ENCODE data around the gene FHIT.

FHIT gene

DNA sequence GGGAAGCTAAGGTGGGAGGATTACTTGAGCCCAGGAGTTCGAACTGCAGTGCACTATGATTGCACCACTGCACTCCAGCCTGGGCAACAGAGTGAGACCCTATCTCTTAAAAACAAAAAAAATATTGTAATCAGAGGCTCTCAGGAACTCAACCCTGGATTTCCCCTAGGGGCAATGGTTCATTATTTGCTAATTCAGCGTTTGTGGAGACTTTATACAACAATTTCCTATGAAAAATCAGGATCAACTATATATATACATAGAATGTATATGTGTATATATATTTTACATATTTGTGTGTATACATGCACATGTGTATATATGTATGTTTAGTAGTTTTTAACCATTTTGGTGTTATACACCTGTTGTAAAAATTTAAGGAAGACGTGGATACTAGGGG, 463.1 kb downstream of the FHIT start:
- no peaks in the 10 kb centered on the region for H3K9me3 ChIP-seq
- no peaks in the 10 kb centered on the region for H3K4me1 ChIP-seq (ENCODE audit: control insufficient read depth in 1 of 2, insufficient read depth in 1 of 2, low read depth in 1 of 2, low read length in 1 of 2)
- no peak overlapping the region for H3K27ac ChIP-seq
- H3K36me3 ChIP-seq = no peaks in the 10 kb centered on the region
- no peak for TF ChIP-seq CTCF (IDR thresholded peaks at IDR 0.05)
- H3K4me3 ChIP-seq (ENCODE audit: low read depth in 1 of 2, low read length in 1 of 2) = no peak overlapping the region
- no peaks in the 10 kb centered on the region for H3K27me3 ChIP-seq

GRCh38 chr3:60781935-60782334, 469.3 kb downstream of the FHIT start:
- Histone ChIP-seq H3K4me1 (ENCODE audit: control insufficient read depth in 1 of 2, insufficient read depth in 1 of 2, low read depth in 1 of 2, low read length in 1 of 2) (no peaks in the 10 kb centered on the region), H3K36me3 (no peaks in the 10 kb centered on the region), H3K9me3 (no peaks in the 10 kb centered on the region), H3K27me3 (no peaks in the 10 kb centered on the region), H3K4me3 (ENCODE audit: low read depth in 1 of 2, low read length in 1 of 2) (no peak overlapping the region), H3K27ac (no peak overlapping the region)
- TF ChIP-seq CTCF (IDR thresholded peaks at IDR 0.05) = no peak

DNA sequence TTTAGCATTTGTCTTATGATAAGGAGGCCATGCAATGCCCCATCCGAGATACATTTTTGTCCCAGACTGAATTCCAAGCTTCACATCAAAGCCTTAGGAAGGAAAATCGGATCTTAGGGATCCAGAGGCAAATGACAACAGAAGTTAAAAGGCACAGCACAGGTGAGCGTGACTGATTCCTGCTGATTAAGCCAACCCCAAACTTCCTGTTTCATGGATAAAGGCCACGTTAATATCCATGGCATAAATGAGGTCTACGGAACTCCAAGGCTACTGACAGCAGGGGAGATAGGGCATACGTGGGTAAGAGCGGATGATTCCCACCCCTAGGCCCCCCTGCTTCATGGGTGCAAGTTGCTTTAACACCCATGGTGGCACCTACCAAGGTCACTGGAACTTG, 471.6 kb downstream of the FHIT start:
- Histone ChIP-seq H3K4me1 (ENCODE audit: control insufficient read depth in 1 of 2, insufficient read depth in 1 of 2, low read depth in 1 of 2, low read length in 1 of 2) (no peaks in the 10 kb centered on the region), H3K27me3 (no peaks in the 10 kb centered on the region), H3K36me3 (no peaks in the 10 kb centered on the region), H3K27ac (no peak overlapping the region), H3K9me3 (peaks cover 8% of the 10 kb centered on the region), H3K4me3 (ENCODE audit: low read depth in 1 of 2, low read length in 1 of 2) (no peak overlapping the region)
- no peak for TF ChIP-seq CTCF (IDR thresholded peaks at IDR 0.05)

DNA sequence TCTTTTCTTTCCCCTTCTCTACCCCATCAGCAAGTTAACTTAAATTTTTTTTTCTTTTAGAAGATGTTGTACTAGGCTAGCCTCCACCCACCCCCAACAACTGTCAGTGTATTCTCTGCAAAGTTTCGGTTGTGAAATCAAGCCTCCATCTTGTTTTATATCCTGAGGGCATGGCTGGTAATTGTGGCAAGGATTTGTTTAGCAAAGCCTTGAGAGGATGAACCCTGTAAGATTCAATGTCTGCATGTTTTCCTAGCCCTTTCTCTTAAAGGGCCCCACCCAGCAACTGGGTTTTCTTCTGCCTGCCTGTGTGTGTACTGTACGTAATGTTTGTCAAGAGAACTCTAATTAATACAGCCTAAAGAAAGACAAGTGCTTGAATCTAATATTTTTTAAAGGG, 475.3 kb downstream of the FHIT start:
- no peak overlapping the region for H3K27ac ChIP-seq
- no peaks in the 10 kb centered on the region for H3K36me3 ChIP-seq
- no peak overlapping the region for H3K4me3 ChIP-seq (ENCODE audit: low read depth in 1 of 2, low read length in 1 of 2)
- no peaks in the 10 kb centered on the region for H3K27me3 ChIP-seq
- no peak for TF ChIP-seq CTCF (IDR thresholded peaks at IDR 0.05)
- H3K9me3 ChIP-seq = peaks cover 8% of the 10 kb centered on the region
- H3K4me1 ChIP-seq (ENCODE audit: control insufficient read depth in 1 of 2, insufficient read depth in 1 of 2, low read depth in 1 of 2, low read length in 1 of 2) = no peaks in the 10 kb centered on the region

GRCh38 chr3:60774617-60775016, 476.6 kb downstream of the FHIT start:
- Histone ChIP-seq H3K27me3 (no peaks in the 10 kb centered on the region), H3K27ac (no peak overlapping the region), H3K4me3 (ENCODE audit: low read depth in 1 of 2, low read length in 1 of 2) (no peak overlapping the region), H3K36me3 (no peaks in the 10 kb centered on the region), H3K9me3 (peaks cover 8% of the 10 kb centered on the region), H3K4me1 (ENCODE audit: control insufficient read depth in 1 of 2, insufficient read depth in 1 of 2, low read depth in 1 of 2, low read length in 1 of 2) (no peaks in the 10 kb centered on the region)
- no peak for TF ChIP-seq CTCF (IDR thresholded peaks at IDR 0.05)

DNA sequence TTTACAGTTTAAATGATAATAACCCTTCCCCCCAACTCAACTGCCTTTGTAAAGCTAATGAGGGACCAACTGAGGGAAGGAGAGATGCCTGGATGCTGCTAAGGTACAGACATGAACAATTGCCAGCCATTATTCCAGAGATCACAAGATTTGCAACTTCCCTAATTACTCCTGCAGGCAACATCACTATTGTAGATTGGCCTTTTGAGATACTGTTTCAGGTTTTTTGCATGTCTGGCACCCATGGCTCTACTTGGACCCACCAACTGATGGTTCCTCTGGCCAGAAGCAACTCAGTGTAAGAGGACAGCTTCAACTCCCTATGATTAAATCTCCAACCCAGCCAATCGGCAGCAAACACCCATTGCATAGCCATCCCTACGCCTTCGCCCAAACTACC, 478.7 kb downstream of the FHIT start:
- H3K4me1 ChIP-seq (ENCODE audit: control insufficient read depth in 1 of 2, insufficient read depth in 1 of 2, low read depth in 1 of 2, low read length in 1 of 2) = no peaks in the 10 kb centered on the region
- TF ChIP-seq CTCF (IDR thresholded peaks at IDR 0.05) = no peak
- H3K9me3 ChIP-seq = peaks cover 8% of the 10 kb centered on the region
- H3K36me3 ChIP-seq = no peaks in the 10 kb centered on the region
- no peaks in the 10 kb centered on the region for H3K27me3 ChIP-seq
- H3K27ac ChIP-seq = no peak overlapping the region
- no peak overlapping the region for H3K4me3 ChIP-seq (ENCODE audit: low read depth in 1 of 2, low read length in 1 of 2)

All from neutrophil (primary cell).